Natural killer cell (primary cell): ENCODE data around the gene DR1. TPM values are rescaled to one million over a fixed set of nuclear protein-coding genes. Genes with fewer than 3 reads are reported as not detected.

Source experiments
- ATAC-seq, 3 donors: fragments of 150-1000 bp in 2 of 3; fragments of 200-7000 bp in 1 of 3; cut with Tn5 transposase; 1 replicate in 1 of 3; 2 replicates in 2 of 3; pipeline ENCODE4 v1.10.0; 2021; ENCODE audit warnings: mild to moderate bottlenecking in 2 of 3, moderate library complexity in 2 of 3
- DNase-seq, 2 donors: peaks; one replicate each; pipeline versions ENCODE4 v3.0.0 to v3.0.0-alpha.2; 2013 to 2021; ENCODE audit warnings: mixed read lengths in 1 of 2
- H3K27ac ChIP-seq: one replicate; pipeline ENCODE4 v1.5.1; 2013; ENCODE audit warnings: mild to moderate bottlenecking, low read length
- H3K27me3 ChIP-seq: one replicate; pipeline ENCODE4 v1.6.1; 2013; ENCODE audit warnings: low read length; ENCODE audit not compliant: control insufficient read depth, insufficient read depth
- H3K36me3 ChIP-seq: one replicate; pipeline ENCODE4 v1.6.1; 2013; ENCODE audit warnings: low read length; ENCODE audit not compliant: control insufficient read depth, insufficient read depth
- H3K4me1 ChIP-seq: one replicate; pipeline ENCODE4 v1.6.1; 2013; ENCODE audit warnings: low read length; ENCODE audit not compliant: control insufficient read depth, insufficient read depth
- H3K4me3 ChIP-seq: one replicate; pipeline ENCODE4 v1.5.1; 2013; ENCODE audit warnings: low read length
- H3K9me3 ChIP-seq: one replicate; pipeline ENCODE4 v1.6.1; 2013; ENCODE audit warnings: low read length; ENCODE audit not compliant: control insufficient read depth, insufficient read depth
- H3K27ac Mint-ChIP-seq, 2 donors: one replicate each; pipeline ENCODE4 v1.8.0; 2022; ENCODE audit warnings: mild to moderate bottlenecking in 2 of 2, mixed read lengths in 2 of 2, moderate library complexity in 1 of 2
- H3K27me3 Mint-ChIP-seq, 2 donors: one replicate each; pipeline ENCODE4 v1.8.0; 2022; ENCODE audit warnings: low read depth in 2 of 2, mixed read lengths in 2 of 2
- H3K36me3 Mint-ChIP-seq: one replicate; pipeline ENCODE4 v1.8.0; 2022; ENCODE audit warnings: mixed read lengths
- H3K4me1 Mint-ChIP-seq, 2 donors: one replicate each; pipeline ENCODE4 v1.8.0; 2022; ENCODE audit warnings: mixed read lengths in 2 of 2
- H3K4me3 Mint-ChIP-seq: one replicate; pipeline ENCODE4 v1.8.0; 2022; ENCODE audit warnings: mild to moderate bottlenecking, moderate library complexity, mixed read lengths
- H3K9me3 Mint-ChIP-seq, 2 donors: one replicate each; pipeline ENCODE4 v1.8.0; 2022; ENCODE audit warnings: mixed read lengths in 2 of 2
- CTCF ChIP-seq: fragments of 200-600 bp; IDR thresholded peaks from one replicate; pipeline ENCODE4 v1.8.0; 2022; ENCODE audit warnings: antibody characterized with exemption
- WGBS: methylation state at CpG from one replicate; pipeline ENCODE4 v1.1.7; 2013; ENCODE audit warnings: missing lambda C conversion rate; ENCODE audit not compliant: insufficient coverage; 5-methylcytosine and 5-hydroxymethylcytosine counted together
- intact Hi-C: fragments of 100-400 bp; cut with micrococcal nuclease; formaldehyde crosslinking; loops from one replicate; pipeline ENCODE4 v1.14.2; 2022
- total RNA-seq, 4 donors: library from RNA; stranded (reverse); fragments of 120-200 nt in 1 of 4; gene quantifications; one replicate each; pipeline versions ENCODE4 v1.2.3 to v1.2.4, GENCODE V29; 2013 to 2022

The DR1 gene
- total RNA-seq, 3 donors from 2014 or later (not counting 1 experiment from before 2014, with no cell fraction given), result 84.3 to 91.4 (median 85.3) TPM

GRCh38 chr1:93394514-93394913 is 48.8 kb downstream of the DR1 start:
- Mint-ChIP-seq H3K9me3 (no peaks in the 10 kb centered on the region), H3K27me3 (no peaks in the 10 kb centered on the region), H3K27ac (no peak overlapping the region), H3K4me1 (no peaks in the 10 kb centered on the region), H3K4me3 (no peak overlapping the region), H3K36me3 (no peaks in the 10 kb centered on the region)
- Histone ChIP-seq H3K27me3 (no peaks in the 10 kb centered on the region), H3K9me3 (no peaks in the 10 kb centered on the region), H3K4me3 (no peak overlapping the region), H3K27ac (no peak overlapping the region), H3K4me1 (no peaks in the 10 kb centered on the region), H3K36me3 (no peaks in the 10 kb centered on the region)
- TF ChIP-seq CTCF, result no peak
- DNase-seq, result no peak
- intact Hi-C loops, result no loop called here
- 95% methylated on average over 2 of the region's 2 CpGs for WGBS
- ATAC-seq, result no peak

- DNase-seq, result no peak
- no peaks in the 10 kb centered on the region for H3K27me3 ChIP-seq
- H3K27ac Mint-ChIP-seq, result no peak overlapping the region
- no peaks in the 10 kb centered on the region for H3K4me1 Mint-ChIP-seq
- H3K4me3 Mint-ChIP-seq, result no peak overlapping the region
- no peaks in the 10 kb centered on the region for H3K4me1 ChIP-seq
- no peak overlapping the region for H3K4me3 ChIP-seq
- H3K27ac ChIP-seq, result no peak overlapping the region
- H3K9me3 Mint-ChIP-seq, result no peaks in the 10 kb centered on the region
- H3K36me3 Mint-ChIP-seq, result no peaks in the 10 kb centered on the region
- no peak for TF ChIP-seq CTCF
- no peaks in the 10 kb centered on the region for H3K9me3 ChIP-seq
- no peaks in the 10 kb centered on the region for H3K27me3 Mint-ChIP-seq
- H3K36me3 ChIP-seq, result no peaks in the 10 kb centered on the region
- no peak for ATAC-seq
- intact Hi-C loops, result no loop called here
- WGBS, result 70% methylated on average over 1 of the region's 1 CpG
Observed at GRCh38 chr1:93395195-93395594, 49.5 kb downstream of the DR1 start.

GRCh38 chr1:93399781-93400180 is 54.1 kb downstream of the DR1 start:
- Mint-ChIP-seq H3K4me3 (no peak overlapping the region), H3K4me1 (no peaks in the 10 kb centered on the region), H3K36me3 (no peaks in the 10 kb centered on the region), H3K27me3 (peaks cover 2 to 7% of the 10 kb centered on the region in 2 donors), H3K27ac (no peak overlapping the region), H3K9me3 (no peaks in the 10 kb centered on the region)
- Histone ChIP-seq H3K27ac (no peak overlapping the region), H3K36me3 (no peaks in the 10 kb centered on the region), H3K4me3 (no peak overlapping the region), H3K9me3 (no peaks in the 10 kb centered on the region), H3K27me3 (no peaks in the 10 kb centered on the region), H3K4me1 (no peaks in the 10 kb centered on the region)
- DNase-seq (no peak), ATAC-seq (no peak)
- intact Hi-C loops, result no loop called here
- TF ChIP-seq CTCF, result no peak

- H3K36me3 ChIP-seq, result no peaks in the 10 kb centered on the region
- WGBS, result 97% methylated on average over 4 of the region's 4 CpGs
- H3K4me3 Mint-ChIP-seq, result no peak overlapping the region
Observed at GRCh38 chr1:93408203-93408602, 62.5 kb downstream of the DR1 start.

More at GRCh38 chr1:93408203-93408602, 62.5 kb downstream of the DR1 start:
- intact Hi-C loops, result no loop called here
- H3K4me3 ChIP-seq, result no peak overlapping the region
- no peak overlapping the region for H3K27ac ChIP-seq
- H3K9me3 Mint-ChIP-seq, result no peaks in the 10 kb centered on the region
- H3K27ac Mint-ChIP-seq, result no peak overlapping the region
- no peak for TF ChIP-seq CTCF
- no peak for ATAC-seq
- DNase-seq, result no peak
- no peaks in the 10 kb centered on the region for H3K4me1 Mint-ChIP-seq
- H3K4me1 ChIP-seq, result no peaks in the 10 kb centered on the region
- H3K27me3 ChIP-seq, result no peaks in the 10 kb centered on the region
- H3K9me3 ChIP-seq, result no peaks in the 10 kb centered on the region
- H3K36me3 Mint-ChIP-seq, result no peaks in the 10 kb centered on the region
- peaks cover 11 to 19% of the 10 kb centered on the region in 2 donors for H3K27me3 Mint-ChIP-seq
